ENCODE data around the gene MEF2C. TPM values are rescaled to one million over a fixed set of nuclear protein-coding genes. Genes with fewer than 3 reads are reported as not detected.

MEF2C gene
- total and polyA plus RNA-seq, 11 donors, result 15.5 to 98.5 (median 56.2) TPM

- no peaks in the 10 kb centered on the region for H3K36me3 ChIP-seq
- no peak overlapping the region for H3K4me3 ChIP-seq
- no peaks in the 10 kb centered on the region for H3K27me3 ChIP-seq
- WGBS, 4 donors, result 88 to 95% (median 93%) methylated on average over 10 of the region's 10 CpGs
- DNase-seq, result no peak
- H3K4me1 ChIP-seq, result peaks cover 0 to 26% (median under 1%) of the 10 kb centered on the region in 12 donors
- no peak for ATAC-seq
- no peak overlapping the region for H3K27ac ChIP-seq
- TF ChIP-seq CTCF (IDR thresholded peaks at IDR 0.05) (no peak), POLR2A (IDR thresholded peaks at IDR 0.05) (no peak)
- intact Hi-C loops (cut with DNase I), result no loop called here
- no peaks in the 10 kb centered on the region for H3K9me3 ChIP-seq
Measured at GRCh38 chr5:88895681-88896501, 12.9 kb upstream of the MEF2C start.

GRCh38 chr5:88892669-88893068 lies 9.7 kb upstream of the MEF2C start:
- WGBS, 4 donors, result 79 to 91% (median 89%) methylated on average over 3 of the region's 3 CpGs
- intact Hi-C loops (cut with DNase I), result no loop called here
- no peak for DNase-seq

GRCh38 chr5:88890070-88890781 lies 7.2 kb upstream of the MEF2C start:
- Histone ChIP-seq H3K9me3 (no peaks in the 10 kb centered on the region), H3K4me3 (peak overlapping the region; percentile 24 to 74 (median 64)), H3K27ac (peak overlapping the region; percentile 48 to 92 (median 90)), H3K36me3 (no peaks in the 10 kb centered on the region), H3K4me1 (peaks cover 0 to 64% (median 24%) of the 10 kb centered on the region in 12 donors), H3K27me3 (no peaks in the 10 kb centered on the region)
- no peak for DNase-seq
- 15 to 22% (median 17%) methylated on average over 10 of the region's 10 CpGs for WGBS, 4 donors
- no peak for TF ChIP-seq POLR2A (IDR thresholded peaks at IDR 0.05)
- no peak for TF ChIP-seq CTCF (IDR thresholded peaks at IDR 0.05)
- peak in 1 of 4 donors; percentile 3 for ATAC-seq
- intact Hi-C loops (cut with DNase I), result no loop called here

More at GRCh38 chr5:88892669-88893068, 9.7 kb upstream of the MEF2C start:
- Histone ChIP-seq H3K4me3 (no peak overlapping the region), H3K36me3 (no peaks in the 10 kb centered on the region), H3K4me1 (peaks cover 0 to 45% (median 13%) of the 10 kb centered on the region in 12 donors), H3K9me3 (no peaks in the 10 kb centered on the region), H3K27me3 (no peaks in the 10 kb centered on the region), H3K27ac (no peak overlapping the region)
- TF ChIP-seq CTCF (IDR thresholded peaks at IDR 0.05), result no peak
- TF ChIP-seq POLR2A (IDR thresholded peaks at IDR 0.05), result no peak
- ATAC-seq, result no peak
